Activated CD4-positive, alpha-beta T cell treated with anti-CD3 and anti-CD28 coated beads, Interleukin-2, amount 10 ng/mL, durations not matched to agents 7 days and 5 days (primary cell): ENCODE data around the gene AQP1. TPM values are rescaled to one million over a fixed set of nuclear protein-coding genes. Genes with fewer than 3 reads are reported as not detected.
A peak's percentile ranks its signal among the peaks of the same experiment; 100 is the strongest.

Experiments used
- CTCF ChIA-PET: fragments of 350-600 bp; sonication (Branson Sonifier 250); formaldehyde crosslinking; loops from one replicate; lab custom pipeline; 2021; ENCODE audit warnings: antibody characterized with exemption; lab: Charles Lee
- POLR2A ChIA-PET: fragments of 350-600 bp; sonication (Branson Sonifier 250); formaldehyde crosslinking; loops from one replicate; lab custom pipeline; 2021; ENCODE audit warnings: antibody characterized with exemption; lab: Charles Lee
- DNase-seq: peaks from one replicate; pipeline ENCODE4 v3.0.0-alpha.2; 2020
- H3K27ac Mint-ChIP-seq: one replicate; pipeline ENCODE4 v1.8.0; 2021; ENCODE audit warnings: mild to moderate bottlenecking, moderate library complexity, mixed read lengths
- H3K27me3 Mint-ChIP-seq: one replicate; pipeline ENCODE4 v1.8.0; 2021; ENCODE audit warnings: mixed read lengths
- H3K36me3 Mint-ChIP-seq: one replicate; pipeline ENCODE4 v1.8.0; 2021; ENCODE audit warnings: low read depth, mixed read lengths
- H3K4me1 Mint-ChIP-seq: one replicate; pipeline ENCODE4 v1.8.0; 2021; ENCODE audit warnings: mixed read lengths
- H3K4me3 Mint-ChIP-seq: one replicate; pipeline ENCODE4 v1.8.0; 2021; ENCODE audit warnings: mild to moderate bottlenecking, moderate library complexity, mixed read lengths
- H3K9me3 Mint-ChIP-seq: one replicate; pipeline ENCODE4 v1.8.0; 2021; ENCODE audit warnings: mixed read lengths
- total RNA-seq, 2 experiments: library from RNA; stranded (reverse); gene quantifications; one replicate each; pipeline ENCODE4 v1.2.3, GENCODE V29; 2021

The AQP1 gene
- under 1 TPM; 0.12 to 0.21 TPM for total RNA-seq

DNA sequence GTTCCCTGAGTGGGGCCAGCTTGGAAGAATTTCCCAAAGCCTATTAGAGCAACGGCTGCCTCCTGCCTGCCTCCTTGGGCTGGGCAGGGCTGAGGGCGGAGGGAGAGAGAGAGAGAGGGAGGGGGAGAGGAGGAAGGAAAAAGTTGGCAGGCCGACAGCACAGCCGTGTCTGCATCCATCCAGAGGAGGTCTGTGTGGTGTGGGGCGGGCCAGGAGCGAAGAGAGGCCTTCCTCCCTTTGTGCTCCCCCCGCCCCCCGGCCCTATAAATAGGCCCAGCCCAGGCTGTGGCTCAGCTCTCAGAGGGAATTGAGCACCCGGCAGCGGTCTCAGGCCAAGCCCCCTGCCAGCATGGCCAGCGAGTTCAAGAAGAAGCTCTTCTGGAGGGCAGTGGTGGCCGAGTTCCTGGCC lies at the start of gene AQP1:
TSS of gene AQP1 (plus strand) at position 293 of the 409 bp plus-strand sequence. CDS start at position 350, 57 bp downstream.
- H3K36me3 Mint-ChIP-seq, result no peaks in the 10 kb centered on the region
- DNase-seq, result no peak
- no peak within 1 kb of the TSS for H3K4me3 Mint-ChIP-seq
- POLR2A ChIA-PET, result no interaction called here
- CTCF ChIA-PET, result no interaction called here
- H3K4me1 Mint-ChIP-seq, result no peaks in the 10 kb centered on the region
- no peak within 1 kb of the TSS for H3K27ac Mint-ChIP-seq
- no peaks in the 10 kb centered on the region for H3K9me3 Mint-ChIP-seq
- H3K27me3 Mint-ChIP-seq, result no peaks in the 10 kb centered on the region

DNA sequence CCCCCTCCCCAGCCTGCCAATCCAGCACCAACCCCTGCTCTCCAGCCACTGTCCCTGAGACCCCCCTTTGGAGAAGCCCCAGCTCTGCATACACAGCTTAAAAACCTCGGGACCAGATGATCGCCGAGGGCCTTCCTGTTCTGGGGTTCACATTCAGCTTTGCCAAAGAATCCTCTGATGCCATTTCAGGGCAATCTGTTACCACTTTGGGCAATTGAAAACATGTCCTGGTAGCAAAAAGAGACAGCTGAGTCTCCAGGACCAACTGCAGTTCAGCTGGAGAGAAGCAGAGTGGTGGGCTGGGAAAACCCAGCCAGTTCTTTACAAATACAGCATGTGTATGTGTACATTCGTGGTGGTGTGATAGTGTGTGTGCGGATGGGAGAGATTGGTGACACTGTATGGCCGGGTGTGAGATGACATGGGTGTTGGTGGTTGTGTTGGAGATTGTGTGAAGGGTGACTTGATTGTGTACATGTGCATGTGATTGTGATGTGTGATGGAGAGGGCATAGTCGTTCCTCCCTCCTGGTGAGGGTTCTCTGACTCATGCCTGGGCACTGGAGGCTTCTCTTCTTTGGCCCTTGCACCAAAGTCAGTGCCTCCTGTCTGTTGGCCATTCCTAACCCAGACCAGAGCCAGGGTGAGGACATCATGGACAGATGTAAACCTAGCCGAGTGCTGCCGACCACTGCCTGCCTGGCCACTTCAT lies 48.5 kb upstream of the AQP1 start:
- CTCF ChIA-PET, result interaction anchor here (0.9 kb wide), 1 partner anchor 9 kb away, joined by 3 read pairs; no protein-coding TSS in a partner anchor
- H3K9me3 Mint-ChIP-seq, result no peaks in the 10 kb centered on the region
- no peak overlapping the region for H3K4me3 Mint-ChIP-seq
- no peaks in the 10 kb centered on the region for H3K27me3 Mint-ChIP-seq
- H3K4me1 Mint-ChIP-seq, result no peaks in the 10 kb centered on the region
- DNase-seq, result no peak
- no peak overlapping the region for H3K27ac Mint-ChIP-seq
- POLR2A ChIA-PET, result no interaction called here
- H3K36me3 Mint-ChIP-seq, result no peaks in the 10 kb centered on the region

DNA sequence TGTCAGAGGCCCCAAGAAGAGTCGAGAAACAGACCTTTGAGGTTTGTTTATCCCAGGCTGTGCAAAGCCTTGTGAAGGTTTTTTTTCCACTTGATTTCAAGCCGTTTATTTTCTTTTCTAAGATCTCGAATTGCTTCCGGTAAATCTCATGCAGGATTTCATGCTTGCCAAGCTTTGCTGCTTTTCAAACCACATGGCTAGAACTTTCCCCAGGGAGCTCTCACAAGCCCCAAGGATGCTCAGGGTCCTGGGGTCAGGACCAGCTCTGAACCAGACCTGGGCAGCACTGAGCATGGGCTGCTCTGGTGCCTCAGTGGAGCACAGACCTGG lies 48.0 kb upstream of the AQP1 start:
- H3K27ac Mint-ChIP-seq, result no peak overlapping the region

DNA sequence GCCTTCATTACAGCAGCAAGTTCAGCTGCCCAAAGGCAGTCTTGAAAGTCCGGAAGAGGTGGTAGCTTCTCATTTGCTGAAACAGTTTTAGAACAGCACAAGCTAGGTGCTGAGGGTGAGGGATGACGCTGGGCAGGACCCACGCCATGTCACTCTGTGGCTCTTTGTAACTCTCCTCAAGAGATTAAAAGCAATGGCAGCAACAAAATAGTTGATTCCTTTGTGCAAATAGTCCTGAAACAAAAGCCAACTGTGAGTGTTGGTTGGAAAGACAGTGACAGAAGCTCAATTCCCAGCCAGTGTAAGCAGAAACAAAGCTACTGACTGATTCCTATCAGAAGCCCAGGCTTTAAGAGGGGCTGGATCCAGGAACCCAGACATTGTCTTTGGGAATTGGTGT lies 47.6 kb upstream of the AQP1 start:
- no peak for DNase-seq
- ChIA-PET CTCF (no interaction called here), POLR2A (no interaction called here)
- H3K36me3 Mint-ChIP-seq, result no peaks in the 10 kb centered on the region
- no peaks in the 10 kb centered on the region for H3K9me3 Mint-ChIP-seq
- no peaks in the 10 kb centered on the region for H3K27me3 Mint-ChIP-seq
- H3K27ac Mint-ChIP-seq, result no peak overlapping the region
- H3K4me1 Mint-ChIP-seq, result no peaks in the 10 kb centered on the region
- H3K4me3 Mint-ChIP-seq, result no peak overlapping the region

More for the DNA sequence above, 48.0 kb upstream of the AQP1 start:
- Mint-ChIP-seq H3K4me3 (no peak overlapping the region), H3K4me1 (no peaks in the 10 kb centered on the region), H3K36me3 (no peaks in the 10 kb centered on the region), H3K9me3 (no peaks in the 10 kb centered on the region), H3K27me3 (no peaks in the 10 kb centered on the region)
- CTCF ChIA-PET, result interaction anchor here (0.9 kb wide), 1 partner anchor 9 kb away, joined by 3 read pairs; no protein-coding TSS in a partner anchor
- POLR2A ChIA-PET, result no interaction called here
- DNase-seq, result no peak

DNA sequence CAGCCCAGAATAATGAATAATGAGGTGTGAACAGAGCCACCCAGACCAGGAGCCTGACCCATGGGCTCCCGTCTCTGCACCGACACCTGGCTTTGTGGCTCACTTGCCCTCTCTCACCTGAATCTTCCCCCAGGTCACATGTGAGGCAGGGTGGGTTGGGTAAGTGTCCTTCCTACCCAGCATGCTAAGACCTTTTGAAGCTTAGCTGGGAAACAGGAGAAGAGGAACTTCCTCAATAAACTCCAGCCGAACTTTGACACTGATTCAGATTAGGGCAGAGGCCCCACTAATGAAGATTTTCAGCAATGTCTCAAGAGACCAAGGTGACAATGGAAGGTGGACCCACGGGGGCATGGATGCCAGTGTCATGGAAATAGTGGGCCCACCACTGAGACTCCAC lies 46.6 kb upstream of the AQP1 start:
- Mint-ChIP-seq H3K9me3 (no peaks in the 10 kb centered on the region), H3K4me1 (no peaks in the 10 kb centered on the region), H3K27me3 (no peaks in the 10 kb centered on the region), H3K27ac (peak overlapping the region; percentile 47), H3K4me3 (no peak overlapping the region), H3K36me3 (no peaks in the 10 kb centered on the region)
- ChIA-PET POLR2A (no interaction called here), CTCF (no interaction called here)
- DNase-seq, result no peak

DNA sequence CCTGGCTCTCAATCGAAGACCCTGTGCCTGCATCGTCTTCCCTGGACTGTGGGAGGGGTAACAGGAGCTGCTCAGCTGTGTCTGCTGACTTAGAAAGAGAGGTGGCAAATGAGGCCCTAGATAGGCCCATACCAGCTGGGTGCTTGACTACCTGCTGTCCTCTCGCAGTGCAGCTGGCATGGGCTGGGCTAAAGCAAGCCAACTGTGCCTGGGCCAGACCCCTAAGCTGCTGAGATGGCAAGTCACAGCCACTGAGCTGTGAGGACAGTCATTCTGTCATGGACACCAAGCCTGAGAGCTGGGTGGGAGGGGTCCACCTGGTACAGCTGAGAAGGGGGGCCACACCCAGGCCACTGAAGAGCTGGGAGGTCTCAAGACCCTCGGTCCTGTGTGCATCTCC lies 45.8 kb upstream of the AQP1 start:
- ChIA-PET POLR2A (no interaction called here), CTCF (no interaction called here)
- no peak for DNase-seq
- Mint-ChIP-seq H3K36me3 (no peaks in the 10 kb centered on the region), H3K27ac (no peak overlapping the region), H3K4me1 (no peaks in the 10 kb centered on the region), H3K27me3 (no peaks in the 10 kb centered on the region), H3K4me3 (no peak overlapping the region), H3K9me3 (no peaks in the 10 kb centered on the region)

DNA sequence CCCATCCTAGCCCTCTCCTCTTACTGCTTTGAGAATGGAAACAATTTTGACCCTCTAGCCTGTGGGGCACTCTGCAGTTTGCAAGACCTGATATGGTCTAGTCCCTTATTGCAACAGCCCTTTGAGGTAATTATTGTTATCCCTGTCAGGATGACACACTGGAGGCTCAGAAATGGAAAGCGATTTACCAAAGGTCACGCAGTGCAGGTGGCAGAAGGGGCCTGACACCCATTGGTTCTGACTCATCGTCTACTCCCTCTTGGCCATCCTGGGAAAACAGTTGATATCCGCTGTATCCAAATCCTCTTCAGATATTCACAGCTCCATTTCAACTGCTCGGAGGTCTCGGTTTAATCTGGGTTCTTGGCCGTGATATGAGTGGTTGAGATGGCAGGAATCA lies 44.7 kb upstream of the AQP1 start:
- H3K36me3 Mint-ChIP-seq, result no peaks in the 10 kb centered on the region
- CTCF ChIA-PET, result no interaction called here
- DNase-seq, result no peak
- H3K4me3 Mint-ChIP-seq, result no peak overlapping the region
- POLR2A ChIA-PET, result no interaction called here
- no peaks in the 10 kb centered on the region for H3K27me3 Mint-ChIP-seq
- no peaks in the 10 kb centered on the region for H3K9me3 Mint-ChIP-seq
- H3K27ac Mint-ChIP-seq, result no peak overlapping the region
- H3K4me1 Mint-ChIP-seq, result no peaks in the 10 kb centered on the region

DNA sequence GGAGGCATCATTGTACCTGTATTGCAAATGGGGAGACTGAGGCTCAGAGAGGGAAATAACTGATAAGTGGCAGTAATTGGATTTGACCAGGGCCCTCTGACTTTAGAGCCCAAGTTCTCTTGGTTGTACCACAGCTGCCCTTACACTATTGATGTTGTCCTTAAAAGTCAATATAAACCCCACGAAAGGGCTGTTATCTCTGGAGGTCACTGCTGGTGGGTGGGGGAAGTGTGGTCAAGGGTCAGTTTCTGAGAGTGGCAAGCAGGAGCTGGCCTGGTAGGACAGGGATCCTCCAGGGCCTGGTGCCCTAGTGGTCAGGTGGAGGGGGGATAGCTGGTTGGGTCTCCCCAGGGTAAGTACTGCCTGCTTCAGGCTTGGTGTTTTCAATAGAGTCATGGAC lies 44.2 kb upstream of the AQP1 start:
- CTCF ChIA-PET, result no interaction called here
- Mint-ChIP-seq H3K9me3 (no peaks in the 10 kb centered on the region), H3K36me3 (no peaks in the 10 kb centered on the region), H3K27ac (no peak overlapping the region), H3K4me3 (no peak overlapping the region), H3K4me1 (no peaks in the 10 kb centered on the region), H3K27me3 (no peaks in the 10 kb centered on the region)
- no peak for DNase-seq
- POLR2A ChIA-PET, result no interaction called here

DNA sequence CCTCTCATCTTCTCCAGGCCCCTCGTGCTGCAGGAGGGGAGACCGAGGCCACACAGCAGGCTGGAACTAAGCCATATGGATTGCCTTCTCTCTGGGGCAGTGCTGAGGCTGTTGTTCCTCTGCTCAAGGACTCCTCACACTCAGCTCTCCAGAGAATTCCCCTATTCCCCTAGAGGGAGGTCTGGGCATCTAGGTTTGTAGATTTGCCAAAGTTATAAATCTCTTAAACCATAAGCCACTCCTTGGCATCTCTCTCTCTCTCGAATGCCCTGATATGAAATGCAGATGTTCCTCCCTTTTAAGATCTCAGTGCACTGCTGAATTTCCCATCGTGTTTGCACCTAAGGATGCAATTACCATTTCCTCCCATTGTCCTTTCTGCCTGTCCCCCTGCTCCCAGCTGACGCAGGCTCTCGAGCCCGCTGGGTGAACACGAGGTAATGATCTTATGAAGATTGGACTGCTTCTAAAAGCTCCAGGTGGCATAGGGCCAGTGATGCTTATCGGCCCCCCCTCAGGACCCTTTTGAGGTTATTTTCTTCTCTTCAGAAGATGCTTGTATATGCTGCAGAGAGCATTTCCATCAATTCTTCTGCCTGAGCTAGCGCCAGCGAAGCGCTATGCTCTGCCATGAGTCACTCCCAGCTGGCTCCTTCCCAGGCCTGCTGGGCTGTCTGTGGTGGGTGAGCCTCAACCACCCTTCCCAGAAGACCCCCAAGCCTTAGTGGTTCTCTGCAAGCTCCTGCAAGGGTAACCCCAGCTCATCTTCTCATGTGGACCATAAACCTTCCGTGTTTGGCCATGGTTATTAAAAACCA lies 41.6 kb upstream of the AQP1 start:
- ChIA-PET CTCF (no interaction called here), POLR2A (no interaction called here)
- no peak overlapping the region for H3K27ac Mint-ChIP-seq
- no peaks in the 10 kb centered on the region for H3K4me1 Mint-ChIP-seq
- no peaks in the 10 kb centered on the region for H3K9me3 Mint-ChIP-seq
- no peak for DNase-seq
- no peaks in the 10 kb centered on the region for H3K27me3 Mint-ChIP-seq
- H3K36me3 Mint-ChIP-seq, result no peaks in the 10 kb centered on the region
- no peak overlapping the region for H3K4me3 Mint-ChIP-seq

DNA sequence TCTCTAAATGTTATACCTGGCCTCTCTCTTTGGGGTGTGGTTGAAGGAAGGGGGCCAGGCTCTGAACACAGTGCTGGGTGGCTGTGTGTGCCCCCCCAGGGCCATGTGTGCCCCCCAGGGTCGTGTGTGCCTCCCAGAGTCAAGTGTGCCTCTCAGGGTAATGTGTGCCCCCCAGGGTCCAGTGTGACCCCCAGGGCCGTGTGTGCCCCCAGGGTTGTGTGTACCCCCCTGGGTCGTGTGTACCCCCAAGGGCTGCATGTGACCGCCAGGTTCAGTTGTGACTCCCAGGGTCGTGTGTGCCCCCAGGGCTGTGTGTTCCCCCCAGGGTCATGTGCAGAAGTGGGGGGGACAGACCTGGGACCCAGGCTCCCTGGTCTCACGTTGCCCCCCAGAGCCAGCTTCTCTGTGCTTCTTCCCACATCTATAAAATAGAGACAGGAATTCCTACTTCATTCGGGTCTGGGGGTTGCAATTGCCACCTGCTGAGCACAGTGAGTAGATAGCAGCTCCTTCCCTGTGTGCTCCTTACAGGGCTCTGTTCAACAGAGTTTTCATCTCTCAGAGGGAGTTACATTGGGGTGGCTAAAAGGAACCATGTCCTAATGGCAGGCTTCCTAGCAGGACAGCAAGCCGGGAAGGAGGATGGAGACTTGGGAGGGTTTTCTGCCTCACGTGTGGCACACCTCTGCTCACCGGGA lies 40.7 kb upstream of the AQP1 start:
- H3K27ac Mint-ChIP-seq, result no peak overlapping the region
- no peak overlapping the region for H3K4me3 Mint-ChIP-seq
- CTCF ChIA-PET, result no interaction called here
- no peak for DNase-seq
- H3K36me3 Mint-ChIP-seq, result no peaks in the 10 kb centered on the region
- no peaks in the 10 kb centered on the region for H3K27me3 Mint-ChIP-seq
- no peaks in the 10 kb centered on the region for H3K9me3 Mint-ChIP-seq
- peaks cover 2% of the 10 kb centered on the region for H3K4me1 Mint-ChIP-seq
- POLR2A ChIA-PET, result no interaction called here

DNA sequence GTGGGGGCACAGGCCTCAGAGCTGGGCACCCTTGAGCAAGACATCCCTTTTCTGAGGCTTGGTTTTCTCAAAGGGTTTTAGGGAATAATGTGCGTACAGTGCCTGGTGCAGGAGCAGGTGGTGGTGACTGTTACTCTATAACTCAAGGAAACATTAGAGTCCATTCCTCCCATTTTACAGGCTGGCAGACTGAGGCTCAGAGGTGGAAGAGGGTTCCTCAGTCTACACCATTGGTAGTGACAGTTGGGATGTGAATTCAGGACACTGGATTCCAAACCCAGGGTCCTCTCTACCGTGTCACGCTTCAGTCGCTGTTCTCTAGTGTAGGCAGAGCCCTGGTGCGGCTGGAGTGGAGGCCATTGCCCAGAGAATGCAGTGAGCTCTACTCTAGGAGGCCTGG lies 40.0 kb upstream of the AQP1 start:
- CTCF ChIA-PET, result no interaction called here
- Mint-ChIP-seq H3K9me3 (no peaks in the 10 kb centered on the region), H3K27ac (no peak overlapping the region), H3K4me1 (peaks cover 5% of the 10 kb centered on the region), H3K4me3 (no peak overlapping the region), H3K36me3 (no peaks in the 10 kb centered on the region), H3K27me3 (no peaks in the 10 kb centered on the region)
- no peak for DNase-seq
- POLR2A ChIA-PET, result interaction anchor here (0.6 kb wide), 1 partner anchor 282 kb away, joined by 3 read pairs; no protein-coding TSS in a partner anchor

DNA sequence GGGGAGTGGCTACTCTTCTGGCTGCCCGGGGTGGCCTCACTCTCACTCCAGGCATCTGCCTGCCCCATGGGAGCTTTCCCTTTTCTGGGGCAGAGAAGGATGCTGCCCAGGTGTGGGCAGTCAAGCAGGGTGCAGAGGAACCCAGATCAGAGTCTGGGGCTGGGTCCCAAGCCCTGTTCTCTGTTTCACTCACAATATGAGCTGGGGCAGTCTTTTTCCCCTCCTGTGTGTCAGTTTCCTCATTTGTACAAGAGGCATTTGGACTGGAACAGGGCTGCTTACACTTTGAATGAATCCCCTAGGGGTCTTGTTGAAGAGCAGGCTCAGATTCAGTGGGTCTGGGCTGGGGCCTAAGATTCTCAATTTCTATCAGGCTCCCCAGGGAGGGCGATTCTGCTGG lies 38.4 kb upstream of the AQP1 start:
- ChIA-PET POLR2A (no interaction called here), CTCF (interaction anchor here (1.8 kb wide), 1 partner anchor 14 kb away, joined by 4 read pairs; no protein-coding TSS in a partner anchor)
- H3K27me3 Mint-ChIP-seq, result no peaks in the 10 kb centered on the region
- no peaks in the 10 kb centered on the region for H3K9me3 Mint-ChIP-seq
- no peak overlapping the region for H3K4me3 Mint-ChIP-seq
- no peak for DNase-seq
- H3K36me3 Mint-ChIP-seq, result no peaks in the 10 kb centered on the region
- H3K4me1 Mint-ChIP-seq, result peaks cover 5% of the 10 kb centered on the region
- no peak overlapping the region for H3K27ac Mint-ChIP-seq

DNA sequence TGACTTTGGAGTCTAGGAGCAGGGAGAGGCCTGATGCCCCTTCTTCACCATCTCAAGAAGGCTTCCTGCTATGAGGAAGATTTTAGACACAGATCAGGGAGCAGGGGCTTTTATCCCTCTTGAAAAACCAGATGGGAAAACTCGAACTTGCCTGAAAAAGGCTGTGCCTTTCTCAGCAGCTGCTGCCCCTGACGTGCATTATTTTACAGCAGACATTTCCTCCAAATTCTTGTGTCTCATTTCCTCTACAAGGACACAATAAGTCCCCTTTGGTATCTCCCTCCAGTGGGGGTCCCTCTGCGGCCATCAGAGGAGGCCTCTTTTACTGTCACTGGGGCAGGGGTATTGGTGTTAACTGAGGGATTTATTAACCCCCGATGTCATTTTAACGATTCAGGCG lies 38.0 kb upstream of the AQP1 start:
- ChIA-PET POLR2A (no interaction called here), CTCF (interaction anchor here (1.8 kb wide), 1 partner anchor 14 kb away, joined by 4 read pairs; no protein-coding TSS in a partner anchor)
- H3K9me3 Mint-ChIP-seq, result no peaks in the 10 kb centered on the region
- H3K27me3 Mint-ChIP-seq, result no peaks in the 10 kb centered on the region
- no peaks in the 10 kb centered on the region for H3K36me3 Mint-ChIP-seq
- no peak for DNase-seq
- H3K27ac Mint-ChIP-seq, result no peak overlapping the region
- H3K4me1 Mint-ChIP-seq, result peaks cover 5% of the 10 kb centered on the region
- no peak overlapping the region for H3K4me3 Mint-ChIP-seq
